Endothelial cell of umbilical vein (primary cell): ENCODE results near the gene DGCR8. TPM values are rescaled to one million over a fixed set of nuclear protein-coding genes. Genes with fewer than 3 reads are reported as not detected.

Source experiments
- BruUV-seq: library from RNA; stranded (reverse); fragments of 400-500 nt; replicated peaks from 2 replicates; lab custom pipeline; 2021; lab: Mats Ljungman, UMichigan
- CTCF ChIA-PET: fragments of 300-600, 350-600 bp; sonication (Branson Sonifier 250); formaldehyde crosslinking; loops from one replicate; lab custom pipeline; 2021; ENCODE audit warnings: antibody characterized with exemption, inconsistent platforms; lab: Charles Lee
- POLR2A ChIA-PET: fragments of 300-600, 350-600 bp; sonication (Branson Sonifier 250); formaldehyde crosslinking; loops from one replicate; lab custom pipeline; 2021; ENCODE audit warnings: antibody characterized with exemption, inconsistent platforms; lab: Charles Lee
- DNase-seq: peaks from one replicate; pipeline ENCODE4 v3.0.0-alpha.2; 2011; ENCODE audit warnings: low read depth, low spot score
- FAIRE-seq: peaks from 2 replicates; lab custom pipeline; 2011; peaks lifted over from hg19 to GRCh38; lab: Jason Lieb, UNC
- H2AFZ ChIP-seq: 2 replicates; pipeline ENCODE4 v1.6.0; 2012; ENCODE audit warnings: low read depth, low read length, control low read depth, inconsistent platforms
- H3K27ac ChIP-seq: 2 replicates; pipeline ENCODE4 v1.5.1; 2011; ENCODE audit warnings: low read depth, mild to moderate bottlenecking, control low read depth, low read length, moderate library complexity; ENCODE audit not compliant: insufficient read depth
- H3K27me3 ChIP-seq, 2 experiments: 2 replicates each; pipeline versions ENCODE4 v1.6.0 to v1.6.1; 2011; ENCODE audit warnings: low read length in 2 of 2, mixed read lengths in 1 of 2; ENCODE audit not compliant: control insufficient read depth in 2 of 2, insufficient read depth in 2 of 2
- H3K36me3 ChIP-seq, 2 experiments: 2 replicates in 1 of 2; 3 replicates in 1 of 2; pipeline ENCODE4 v1.5.1; 2011; ENCODE audit warnings: low read length in 2 of 2, mild to moderate bottlenecking in 1 of 2, moderate library complexity in 1 of 2; ENCODE audit not compliant: control insufficient read depth in 2 of 2, insufficient read depth in 2 of 2; ENCODE audit errors: extremely low read depth in 1 of 2
- H3K4me1 ChIP-seq: 3 replicates; pipeline ENCODE4 v1.5.1; 2011; ENCODE audit warnings: mild to moderate bottlenecking, low read length; ENCODE audit not compliant: control insufficient read depth, insufficient read depth; ENCODE audit errors: extremely low read depth
- H3K4me2 ChIP-seq: 2 replicates; pipeline ENCODE4 v1.6.1; 2011; ENCODE audit warnings: low read length, control low read depth, mixed read lengths; ENCODE audit not compliant: insufficient read depth
- H3K4me3 ChIP-seq, 3 experiments: fragments of 200-600 bp in 1 of 3; sonication (generic), shearing (Covaris generic) in 1 of 3; replicated peaks in 1 of 3; 2 replicates each; pipeline ENCODE4 v1.5.1; 2011 to 2016; ENCODE audit warnings: control low read depth in 3 of 3, low read length in 3 of 3, mild to moderate bottlenecking in 2 of 3, inconsistent platforms in 1 of 3, low read depth in 1 of 3, moderate library complexity in 1 of 3; ENCODE audit not compliant: insufficient read depth in 1 of 3
- H3K79me2 ChIP-seq: 2 replicates; pipeline ENCODE4 v1.6.0; 2012; ENCODE audit warnings: low read length, inconsistent platforms; ENCODE audit not compliant: control insufficient read depth, insufficient read depth
- H3K9ac ChIP-seq: replicated peaks from 2 replicates; pipeline ENCODE3; 2011; ENCODE audit warnings: low read length, control low read depth; ENCODE audit not compliant: insufficient read depth; ENCODE audit errors: extremely low read depth
- H3K9me1 ChIP-seq: replicated peaks from 3 replicates; pipeline ENCODE4 v1.6.0; 2011; ENCODE audit warnings: mild to moderate bottlenecking, low read length; ENCODE audit not compliant: control insufficient read depth, insufficient read depth; ENCODE audit errors: extremely low read depth
- H3K9me3 ChIP-seq: replicated peaks from 2 replicates; pipeline ENCODE4 v1.5.1; 2012; ENCODE audit warnings: low read length, inconsistent platforms; ENCODE audit not compliant: control insufficient read depth, insufficient read depth
- H4K20me1 ChIP-seq: replicated peaks from 2 replicates; pipeline ENCODE3; 2011; ENCODE audit warnings: mild to moderate bottlenecking, low read length; ENCODE audit not compliant: control insufficient read depth, insufficient read depth; ENCODE audit errors: extremely low read depth
- CTCF ChIP-seq, 2 donors: IDR thresholded peaks; 1 replicate in 1 of 2; 2 replicates in 1 of 2; pipeline ENCODE4 v1.5.1; 2011; ENCODE audit warnings: low read length in 2 of 2, mild to moderate bottlenecking in 2 of 2, moderate library complexity in 2 of 2, control low read depth in 1 of 2, inconsistent platforms in 1 of 2, low read depth in 1 of 2; ENCODE audit not compliant: insufficient read depth in 1 of 2; ENCODE audit errors: extremely low read depth in 1 of 2
- EZH2 ChIP-seq: IDR thresholded peaks from 2 replicates; pipeline ENCODE4 v1.6.1; 2012; ENCODE audit warnings: borderline replicate concordance, low read depth, mild to moderate bottlenecking, moderate library complexity, low read length, inconsistent platforms; ENCODE audit not compliant: severe bottlenecking
- FOS ChIP-seq: IDR thresholded peaks from 2 replicates; pipeline ENCODE4 v1.6.1; 2011; ENCODE audit warnings: mild to moderate bottlenecking, low read length, moderate library complexity, borderline replicate concordance; ENCODE audit not compliant: insufficient read depth
- GATA2 ChIP-seq: IDR thresholded peaks from 2 replicates; pipeline ENCODE4 v1.7.0; 2011; ENCODE audit warnings: low read depth, mild to moderate bottlenecking, moderate library complexity, mixed read lengths, low read length; ENCODE audit not compliant: insufficient read length, insufficient read depth
- JUN ChIP-seq: IDR thresholded peaks from 2 replicates; pipeline ENCODE4 v1.6.1; 2011; ENCODE audit warnings: borderline replicate concordance, low read depth; ENCODE audit not compliant: insufficient read length, insufficient read depth
- MAX ChIP-seq: IDR thresholded peaks from 2 replicates; pipeline ENCODE4 v1.6.1; 2011; ENCODE audit not compliant: insufficient read depth, insufficient read length
- MYC ChIP-seq: IDR thresholded peaks from one replicate; pipeline ENCODE4 v1.6.1; 2011; ENCODE audit warnings: mild to moderate bottlenecking, low read depth, low read length
- POLR2A ChIP-seq: IDR thresholded peaks from 2 replicates; pipeline ENCODE4 v1.6.1; 2012; ENCODE audit warnings: low read depth, mild to moderate bottlenecking, control low read depth, low read length
- POLR2AphosphoS5 ChIP-seq: IDR thresholded peaks from 2 replicates; pipeline ENCODE4 v1.6.1; 2012; ENCODE audit warnings: low read depth, mild to moderate bottlenecking, control low read depth, low read length, moderate library complexity; ENCODE audit not compliant: insufficient read depth
- dilution Hi-C: fragments of 300-500 bp; cut with MboI; formaldehyde crosslinking; loops from one replicate; pipeline ENCODE4 v1.15.0; 2019; ENCODE audit warnings: low sequenced_read_pairs; ENCODE audit not compliant: extremely low pct_ligation_motif_present
- intact Hi-C: fragments of 100-400 bp; cut with micrococcal nuclease; formaldehyde crosslinking; loops from one replicate; pipeline ENCODE4 v1.10.0; 2022
- polyA plus RNA-seq, 4 experiments: library from polyadenylated mRNA; depleted of rRNA in 3 of 4; stranded (reverse) in 3 of 4; unstranded in 1 of 4; fragments of >200 nt; gene quantifications; 2 replicates each; pipeline versions ENCODE4 v1.2.1 to v1.2.3, GENCODE V29; 2011 to 2012; ENCODE audit warnings: missing spikeins in 1 of 4
- total RNA-seq: library from RNA; stranded (reverse); gene quantifications from 2 replicates; pipeline ENCODE4 v1.2.3, GENCODE V29; 2021

DGCR8 gene
- total and polyA plus RNA-seq, 2 donors (not counting 3 experiments of a cell fraction or from before 2014, with no cell fraction given), result 32.7 to 64.2 TPM

- no TSS peak for BruUV-seq
- FAIRE-seq (no peak), DNase-seq (no peak)
- Histone ChIP-seq H3K9ac (no peak overlapping the region), H3K9me3 (no peaks in the 10 kb centered on the region), H3K36me3 (peaks cover 66 to 67% of the 10 kb centered on the region in 2 experiments), H4K20me1 (no peaks in the 10 kb centered on the region), H3K27ac (no peak overlapping the region), H2AFZ (no peak overlapping the region), H3K79me2 (peaks cover 49% of the 10 kb centered on the region), H3K4me3 (no peak overlapping the region), H3K4me2 (no peak overlapping the region), H3K27me3 (no peaks in the 10 kb centered on the region), H3K9me1 (no peaks in the 10 kb centered on the region), H3K4me1 (no peaks in the 10 kb centered on the region)
- ChIA-PET CTCF (no interaction called here), POLR2A (no interaction called here)
- intact Hi-C loops (no loop called here), dilution Hi-C loops (no loop called here)
- TF ChIP-seq JUN (no peak), MAX (no peak), FOS (no peak), EZH2 (no peak), CTCF (IDR thresholded peaks at IDR 0.05; ENCODE audit: extremely low read depth in 1 of 2, insufficient read depth in 1 of 2, low read depth in 1 of 2, low read length in 2 of 2) (no peak), GATA2 (no peak), POLR2AphosphoS5 (no peak), POLR2A (no peak), MYC (no peak)
These were observed 14.3 kb downstream of the DGCR8 start for GRCh38 chr22:20094197-20094807.
